ENCODE data around the gene CD1C.
"Not testable (repeated sequence)": the region's sequence is repeated elsewhere in the genome, so short reads cannot be mapped to it uniquely, and the experiment has no call there.

CD1C gene

GRCh38 chr1:158289811-158290210 is at the start of gene CD1C:
TSS of gene CD1C (plus strand) at chr1:158289923. CDS start at chr1:158290065, 142 bp downstream.
- no peak for DNase-seq (ENCODE audit: low read depth)
- TF ChIP-seq POLR2A (IDR thresholded peaks at IDR 0.05; ENCODE audit: extremely low read depth, insufficient read length) (no peak), MAX (IDR thresholded peaks at IDR 0.05; ENCODE audit: low read depth, low read length) (no peak), MYC (IDR thresholded peaks at IDR 0.05; ENCODE audit: low read depth, low read length) (no peak), CTCF (IDR thresholded peaks at IDR 0.05; ENCODE audit: low read depth, low read length) (no peak)
- H3K4me3 ChIP-seq (ENCODE audit: low read depth, low read length) = no peak within 1 kb of the TSS

GRCh38 chr1:158246650-158247049 is 43.1 kb upstream of the CD1C start:
- peak; percentile 26 for DNase-seq (ENCODE audit: low read depth)
- TF ChIP-seq MYC (IDR thresholded peaks at IDR 0.05; ENCODE audit: low read depth, low read length) = no peak

GRCh38 chr1:158248118-158248517 is 41.6 kb upstream of the CD1C start:
- DNase-seq (ENCODE audit: low read depth) = peak; percentile 92
- no peak overlapping the region for H3K4me3 ChIP-seq (ENCODE audit: low read depth, low read length)

More at GRCh38 chr1:158246650-158247049, 43.1 kb upstream of the CD1C start:
- H3K4me3 ChIP-seq (ENCODE audit: low read depth, low read length) = no peak overlapping the region

GRCh38 chr1:158248771-158249170 is 41.0 kb upstream of the CD1C start:
- peak; percentile 67 for DNase-seq (ENCODE audit: low read depth)
- H3K4me3 ChIP-seq (ENCODE audit: low read depth, low read length) = no peak overlapping the region
- TF ChIP-seq MYC (IDR thresholded peaks at IDR 0.05; ENCODE audit: low read depth, low read length) (no peak), MAX (IDR thresholded peaks at IDR 0.05; ENCODE audit: low read depth, low read length) (no peak), POLR2A (IDR thresholded peaks at IDR 0.05; ENCODE audit: extremely low read depth, insufficient read length) (no peak), CTCF (IDR thresholded peaks at IDR 0.05; ENCODE audit: low read depth, low read length) (no peak)

More at GRCh38 chr1:158248118-158248517, 41.6 kb upstream of the CD1C start:
- TF ChIP-seq CTCF (IDR thresholded peaks at IDR 0.05; ENCODE audit: low read depth, low read length) (no peak), POLR2A (IDR thresholded peaks at IDR 0.05; ENCODE audit: extremely low read depth, insufficient read length) (no peak), MAX (IDR thresholded peaks at IDR 0.05; ENCODE audit: low read depth, low read length) (peak; percentile 83), MYC (IDR thresholded peaks at IDR 0.05; ENCODE audit: low read depth, low read length) (peak; percentile 85)

- no peak for DNase-seq (ENCODE audit: low read depth)
- H3K4me3 ChIP-seq (ENCODE audit: low read depth, low read length) = no peak overlapping the region
- TF ChIP-seq MAX (IDR thresholded peaks at IDR 0.05; ENCODE audit: low read depth, low read length) (no peak), MYC (IDR thresholded peaks at IDR 0.05; ENCODE audit: low read depth, low read length) (no peak)
Measured at GRCh38 chr1:158249646-158250045, 40.1 kb upstream of the CD1C start.

GRCh38 chr1:158251163-158251562 is 38.6 kb upstream of the CD1C start:
- H3K4me3 ChIP-seq (ENCODE audit: low read depth, low read length) = no peak overlapping the region
- TF ChIP-seq MYC (IDR thresholded peaks at IDR 0.05; ENCODE audit: low read depth, low read length) = no peak
- no peak for TF ChIP-seq POLR2A (IDR thresholded peaks at IDR 0.05; ENCODE audit: extremely low read depth, insufficient read length)
- no peak; the same call in 1 of the 2 replicates for TF ChIP-seq MAX (IDR thresholded peaks at IDR 0.05; ENCODE audit: low read depth, low read length)
- no peak for TF ChIP-seq CTCF (IDR thresholded peaks at IDR 0.05; ENCODE audit: low read depth, low read length)
- DNase-seq (ENCODE audit: low read depth) = peak; percentile 44

- H3K4me3 ChIP-seq (ENCODE audit: low read depth, low read length) = no peak overlapping the region
- no peak for DNase-seq (ENCODE audit: low read depth)
- TF ChIP-seq POLR2A (IDR thresholded peaks at IDR 0.05; ENCODE audit: extremely low read depth, insufficient read length) = no peak
- no peak for TF ChIP-seq CTCF (IDR thresholded peaks at IDR 0.05; ENCODE audit: low read depth, low read length)
- no peak for TF ChIP-seq MAX (IDR thresholded peaks at IDR 0.05; ENCODE audit: low read depth, low read length)
- TF ChIP-seq MYC (IDR thresholded peaks at IDR 0.05; ENCODE audit: low read depth, low read length) = no peak
Measured at GRCh38 chr1:158255656-158256055, 34.1 kb upstream of the CD1C start.

- not testable (repeated sequence) for H3K4me3 ChIP-seq (ENCODE audit: low read depth, low read length); DNase-seq (ENCODE audit: low read depth)
Measured at GRCh38 chr1:158256747-158257146, 33.0 kb upstream of the CD1C start.

All from NB4 (cell line).